A673 (cell line): ENCODE measurements around the gene CBX7. TPM values are rescaled to one million over a fixed set of nuclear protein-coding genes. Genes with fewer than 3 reads are reported as not detected.

Experiments
- BruUV-seq: library from RNA; stranded (reverse); fragments of 400-500 nt; replicated peaks from 2 replicates; lab custom pipeline; 2021; lab: Mats Ljungman, UMichigan
- CTCF ChIA-PET: fragments of 300-600 bp; sonication (Branson Sonifier 250); formaldehyde crosslinking; loops from one replicate; lab custom pipeline; 2022; ENCODE audit warnings: antibody characterized with exemption; lab: Charles Lee
- POLR2A ChIA-PET: fragments of 300-600 bp; sonication (Branson Sonifier 250); formaldehyde crosslinking; loops from one replicate; lab custom pipeline; 2022; ENCODE audit warnings: antibody characterized with exemption; ENCODE audit not compliant: low non-redundant PET; lab: Charles Lee
- DNase-seq: peaks from one replicate; pipeline ENCODE4 v3.0.0-alpha.2; 2015; ENCODE audit warnings: low spot score
- H3K27ac ChIP-seq: fragments of 200-600 bp; sonication (generic); 2 replicates; pipeline ENCODE4 v1.5.1; 2016; ENCODE audit warnings: mixed run types, low read depth, mild to moderate bottlenecking, mixed read lengths, antibody characterized with exemption, low read length; ENCODE audit not compliant: poor library complexity, severe bottlenecking
- H3K27me3 ChIP-seq: fragments of 200-600 bp; sonication (generic); replicated peaks from 2 replicates; pipeline ENCODE4 v1.6.1; 2017; ENCODE audit warnings: mixed run types, low read depth, mild to moderate bottlenecking, mixed read lengths, antibody characterized with exemption, low read length; ENCODE audit not compliant: insufficient read depth, poor library complexity
- H3K36me3 ChIP-seq: fragments of 200-600 bp; sonication (generic); 2 replicates; pipeline ENCODE4 v1.6.1; 2016; ENCODE audit warnings: mixed run types, mild to moderate bottlenecking, mixed read lengths, antibody characterized with exemption, low read length; ENCODE audit not compliant: insufficient read depth, poor library complexity, severe bottlenecking
- H3K4me1 ChIP-seq: fragments of 200-600 bp; sonication (generic); 2 replicates; pipeline ENCODE4 v1.6.1; 2017; ENCODE audit warnings: mixed run types, mild to moderate bottlenecking, mixed read lengths, antibody characterized with exemption, low read length; ENCODE audit not compliant: insufficient read depth, poor library complexity, severe bottlenecking
- H3K4me3 ChIP-seq: fragments of 200-600 bp; sonication (generic); 2 replicates; pipeline ENCODE4 v1.5.1; 2016; ENCODE audit warnings: low read depth, mixed run types, mild to moderate bottlenecking, mixed read lengths, low read length; ENCODE audit not compliant: poor library complexity, severe bottlenecking
- H3K9me3 ChIP-seq: fragments of 200-600 bp; sonication (generic); 2 replicates; pipeline ENCODE4 v1.6.1; 2016; ENCODE audit warnings: mixed run types, low read depth, mild to moderate bottlenecking, mixed read lengths, antibody characterized with exemption, low read length; ENCODE audit not compliant: poor library complexity, severe bottlenecking
- EZH2 ChIP-seq: fragments of 200-600 bp; sonication (generic); IDR thresholded peaks from 2 replicates; pipeline ENCODE4 v1.6.1; 2017; ENCODE audit warnings: borderline replicate concordance, low read depth, mild to moderate bottlenecking, mixed read lengths, antibody characterized with exemption, low read length; ENCODE audit not compliant: poor library complexity, severe bottlenecking
- intact Hi-C: fragments of 100-400 bp; cut with micrococcal nuclease; formaldehyde crosslinking; loops from one replicate; pipeline ENCODE4 v1.10.0; 2022; ENCODE audit not compliant: unreplicated experiment
- total RNA-seq: library from RNA; stranded (reverse); gene quantifications from 2 replicates; pipeline ENCODE4 v1.2.3, GENCODE V29; 2021
- TF ChIP-seq, protein P1 (sequence below): fragments of 300-800, 200-600 bp; sonication (generic); conservative IDR thresholded peaks from 2 replicates; pipeline ENCODE4 v1.5.1; 2017; ENCODE audit warnings: low read depth, mild to moderate bottlenecking, antibody characterized with exemption, low read length, moderate library complexity, mixed read lengths

Gene CBX7
- total RNA-seq, 1 experiment from 2014 or later = 2.8 TPM

DNA sequence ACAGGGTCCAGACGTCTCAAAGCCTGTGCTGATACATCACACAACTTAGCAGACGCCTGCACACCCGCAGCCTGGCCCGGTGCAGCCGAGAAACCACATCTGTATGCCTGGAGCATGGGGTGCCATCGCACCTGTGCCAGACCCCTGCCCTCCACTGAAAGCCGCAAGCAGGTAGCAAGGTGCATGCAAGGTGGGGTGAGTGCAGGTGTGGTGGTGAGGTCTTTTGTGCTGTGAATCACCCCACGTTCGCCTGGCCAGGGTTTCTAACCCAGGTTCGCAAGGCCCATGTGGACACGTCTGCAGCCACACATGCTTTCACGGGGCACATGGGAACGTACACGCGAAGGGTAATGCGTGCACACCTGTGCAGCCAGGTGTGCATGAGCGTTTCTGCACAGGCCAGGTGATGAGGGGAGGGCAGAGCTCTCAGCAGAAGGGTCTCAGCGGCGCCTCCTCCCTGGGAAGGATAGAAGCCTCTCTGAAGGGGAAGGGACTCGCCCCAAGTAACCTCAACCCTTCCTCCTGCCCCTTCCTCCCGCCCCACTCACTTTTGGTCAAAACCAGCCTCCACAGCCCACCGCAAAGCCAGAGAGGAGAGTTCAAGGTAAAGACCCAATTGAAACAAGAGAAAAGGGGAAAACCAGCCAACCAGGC, 19.5 kb downstream of the CBX7 start:
- intact Hi-C loops = no loop called here
- H3K4me1 ChIP-seq = no peaks in the 10 kb centered on the region
- H3K9me3 ChIP-seq = no peaks in the 10 kb centered on the region
- no peak overlapping the region for H3K4me3 ChIP-seq
- POLR2A ChIA-PET = no interaction called here
- H3K27ac ChIP-seq = no peak overlapping the region
- no peak for TF ChIP-seq EZH2
- TF ChIP-seq, protein P1, sequence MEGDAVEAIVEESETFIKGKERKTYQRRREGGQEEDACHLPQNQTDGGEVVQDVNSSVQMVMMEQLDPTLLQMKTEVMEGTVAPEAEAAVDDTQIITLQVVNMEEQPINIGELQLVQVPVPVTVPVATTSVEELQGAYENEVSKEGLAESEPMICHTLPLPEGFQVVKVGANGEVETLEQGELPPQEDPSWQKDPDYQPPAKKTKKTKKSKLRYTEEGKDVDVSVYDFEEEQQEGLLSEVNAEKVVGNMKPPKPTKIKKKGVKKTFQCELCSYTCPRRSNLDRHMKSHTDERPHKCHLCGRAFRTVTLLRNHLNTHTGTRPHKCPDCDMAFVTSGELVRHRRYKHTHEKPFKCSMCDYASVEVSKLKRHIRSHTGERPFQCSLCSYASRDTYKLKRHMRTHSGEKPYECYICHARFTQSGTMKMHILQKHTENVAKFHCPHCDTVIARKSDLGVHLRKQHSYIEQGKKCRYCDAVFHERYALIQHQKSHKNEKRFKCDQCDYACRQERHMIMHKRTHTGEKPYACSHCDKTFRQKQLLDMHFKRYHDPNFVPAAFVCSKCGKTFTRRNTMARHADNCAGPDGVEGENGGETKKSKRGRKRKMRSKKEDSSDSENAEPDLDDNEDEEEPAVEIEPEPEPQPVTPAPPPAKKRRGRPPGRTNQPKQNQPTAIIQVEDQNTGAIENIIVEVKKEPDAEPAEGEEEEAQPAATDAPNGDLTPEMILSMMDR = no peak
- no peaks in the 10 kb centered on the region for H3K27me3 ChIP-seq
- no peaks in the 10 kb centered on the region for H3K36me3 ChIP-seq
- CTCF ChIA-PET = no interaction called here
- BruUV-seq = no TSS peak
- DNase-seq = no peak

- POLR2A ChIA-PET = no interaction called here
- intact Hi-C loops = no loop called here
- CTCF ChIA-PET = interaction anchor here (0.5 kb wide), 1 partner anchor 46 kb away, joined by 3 read pairs; no protein-coding TSS in a partner anchor
- no TSS peak for BruUV-seq
- H3K36me3 ChIP-seq = no peaks in the 10 kb centered on the region
- no peaks in the 10 kb centered on the region for H3K27me3 ChIP-seq
- no peak for TF ChIP-seq EZH2
- TF ChIP-seq, protein P1 = no peak
- no peak overlapping the region for H3K27ac ChIP-seq
- H3K4me3 ChIP-seq = no peak overlapping the region
- DNase-seq = no peak
- no peaks in the 10 kb centered on the region for H3K9me3 ChIP-seq
- H3K4me1 ChIP-seq = no peaks in the 10 kb centered on the region
These were observed 20.2 kb downstream of the CBX7 start for GRCh38 chr22:39132281-39132680.

- Histone ChIP-seq H3K9me3 (no peaks in the 10 kb centered on the region), H3K27ac (no peak overlapping the region), H3K4me3 (no peak overlapping the region), H3K27me3 (no peaks in the 10 kb centered on the region), H3K4me1 (no peaks in the 10 kb centered on the region), H3K36me3 (no peaks in the 10 kb centered on the region)
- no TSS peak for BruUV-seq
- ChIA-PET CTCF (no interaction called here), POLR2A (no interaction called here)
- intact Hi-C loops = no loop called here
- TF ChIP-seq, protein P1 = no peak
- TF ChIP-seq EZH2 = no peak
- DNase-seq = no peak
These were observed 21.3 kb downstream of the CBX7 start for GRCh38 chr22:39130892-39131855.
